Measurements from ENCODE around the gene PPP6R2. TPM values are rescaled to one million over a fixed set of nuclear protein-coding genes. Genes with fewer than 3 reads are reported as not detected.

PPP6R2 gene
- total RNA-seq, 1 experiment from 2014 or later = 61.3 TPM

- POLR2A ChIA-PET = no interaction called here
Measured at GRCh38 chr22:50347157-50347556, 4.0 kb downstream of the PPP6R2 start.

More at GRCh38 chr22:50347157-50347556, 4.0 kb downstream of the PPP6R2 start:
- no TSS peak for BruUV-seq (replicated peaks)
- Histone ChIP-seq H3K4me3 (replicated peaks in 1 of 2; ENCODE audit: low read depth in 1 of 2, low read length in 2 of 2) (no peak overlapping the region), H3K9me3 (ENCODE audit: control insufficient read depth in 1 of 2, insufficient read depth in 1 of 2, low read depth in 1 of 2, low read length in 2 of 2) (no peaks in the 10 kb centered on the region), H2AFZ (ENCODE audit: low read depth, low read length, poor library complexity, severe bottlenecking) (no peak overlapping the region), H3K27ac (ENCODE audit: low read depth, low read length) (no peak overlapping the region), H3K9ac (ENCODE audit: low read length) (no peak overlapping the region), H3K9me2 (ENCODE audit: insufficient read depth) (no peaks in the 10 kb centered on the region), H3K36me3 (ENCODE audit: control insufficient read depth in 1 of 2, insufficient read depth in 2 of 2, low read length in 2 of 2) (peaks cover 3% of the 10 kb centered on the region in 2 experiments; a peak in 1 of 4 replicates), H3K4me1 (ENCODE audit: control insufficient read depth in 1 of 2, insufficient read depth in 2 of 2, low read length in 2 of 2) (peaks cover 0 to 9% of the 10 kb centered on the region in 2 experiments; a peak in 3 of 4 replicates), H3K4me2 (ENCODE audit: low read length) (no peak overlapping the region), H3K79me2 (ENCODE audit: insufficient read depth, low read length) (peaks cover 58% of the 10 kb centered on the region), H4K20me1 (ENCODE audit: insufficient read depth) (0 out of 2 replicates have a peak, but pooled peaks cover 4% of the 10 kb centered on the region), H3K27me3 (ENCODE audit: insufficient read depth, low read length) (no peaks in the 10 kb centered on the region)
- ChIA-PET CTCF (no interaction called here), RAD21 (ENCODE audit: low non-redundant PET in 1 of 2, low total read pairs in 2 of 2, uncharacterized antibody in 2 of 2, unreplicated experiment in 2 of 2) (no interaction called here)
- no peak for ATAC-seq
- TF ChIP-seq POLR2AphosphoS5 (IDR thresholded peaks at IDR 0.05; ENCODE audit: low read depth, low read length) = no peak
- TF ChIP-seq REST (IDR thresholded peaks at IDR 0.05; ENCODE audit: low read depth) = no peak
- no peak for TF ChIP-seq EGR1 (IDR thresholded peaks at IDR 0.05; ENCODE audit: low read depth)
- TF ChIP-seq SIN3A (IDR thresholded peaks at IDR 0.05; ENCODE audit: low read depth) = no peak
- no peak for TF ChIP-seq POLR2A (IDR thresholded peaks at IDR 0.05; ENCODE audit: borderline replicate concordance, extremely low read depth, insufficient read depth, insufficient read length)
- no peak for TF ChIP-seq ZBTB33 (IDR thresholded peaks at IDR 0.05; ENCODE audit: extremely low read depth, insufficient replicate concordance, low read length)
- TF ChIP-seq CEBPB (IDR thresholded peaks at IDR 0.05; ENCODE audit: low read depth) = no peak
- no peak for TF ChIP-seq EZH2 (IDR thresholded peaks at IDR 0.05)
- TF ChIP-seq YY1 (IDR thresholded peaks at IDR 0.05; ENCODE audit: extremely low read depth, insufficient replicate concordance, low read depth, low read length) = no peak
- TF ChIP-seq CBX3 (IDR thresholded peaks at IDR 0.05; ENCODE audit: low read depth) = no peak
- TF ChIP-seq, protein P1, sequence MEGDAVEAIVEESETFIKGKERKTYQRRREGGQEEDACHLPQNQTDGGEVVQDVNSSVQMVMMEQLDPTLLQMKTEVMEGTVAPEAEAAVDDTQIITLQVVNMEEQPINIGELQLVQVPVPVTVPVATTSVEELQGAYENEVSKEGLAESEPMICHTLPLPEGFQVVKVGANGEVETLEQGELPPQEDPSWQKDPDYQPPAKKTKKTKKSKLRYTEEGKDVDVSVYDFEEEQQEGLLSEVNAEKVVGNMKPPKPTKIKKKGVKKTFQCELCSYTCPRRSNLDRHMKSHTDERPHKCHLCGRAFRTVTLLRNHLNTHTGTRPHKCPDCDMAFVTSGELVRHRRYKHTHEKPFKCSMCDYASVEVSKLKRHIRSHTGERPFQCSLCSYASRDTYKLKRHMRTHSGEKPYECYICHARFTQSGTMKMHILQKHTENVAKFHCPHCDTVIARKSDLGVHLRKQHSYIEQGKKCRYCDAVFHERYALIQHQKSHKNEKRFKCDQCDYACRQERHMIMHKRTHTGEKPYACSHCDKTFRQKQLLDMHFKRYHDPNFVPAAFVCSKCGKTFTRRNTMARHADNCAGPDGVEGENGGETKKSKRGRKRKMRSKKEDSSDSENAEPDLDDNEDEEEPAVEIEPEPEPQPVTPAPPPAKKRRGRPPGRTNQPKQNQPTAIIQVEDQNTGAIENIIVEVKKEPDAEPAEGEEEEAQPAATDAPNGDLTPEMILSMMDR (IDR thresholded peaks at IDR 0.05 in 2 of 3, conservative IDR thresholded peaks at IDR 0.05 in 1 of 3; ENCODE audit: borderline replicate concordance in 1 of 3, insufficient read depth in 1 of 3, low read depth in 2 of 3, low read length in 2 of 3) = no peak
- TF ChIP-seq EZH2phosphoT487 (IDR thresholded peaks at IDR 0.05; ENCODE audit: borderline replicate concordance) = no peak
- TF ChIP-seq, protein P2, sequence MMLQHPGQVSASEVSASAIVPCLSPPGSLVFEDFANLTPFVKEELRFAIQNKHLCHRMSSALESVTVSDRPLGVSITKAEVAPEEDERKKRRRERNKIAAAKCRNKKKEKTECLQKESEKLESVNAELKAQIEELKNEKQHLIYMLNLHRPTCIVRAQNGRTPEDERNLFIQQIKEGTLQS (IDR thresholded peaks at IDR 0.05) = no peak
- TF ChIP-seq ZNF274 (IDR thresholded peaks at IDR 0.05; ENCODE audit: low read depth, low read length) = no peak
- no peak for TF ChIP-seq RAD21 (IDR thresholded peaks at IDR 0.05; ENCODE audit: low read depth)
- TF ChIP-seq TCF7L2 (IDR thresholded peaks at IDR 0.05; ENCODE audit: borderline replicate concordance, extremely low read depth, insufficient read depth, insufficient read length) = no peak
- TF ChIP-seq FOSL1 (IDR thresholded peaks at IDR 0.05; ENCODE audit: low read depth) = no peak
- TF ChIP-seq JUND (IDR thresholded peaks at IDR 0.05) = no peak
- no peak for TF ChIP-seq SP1 (IDR thresholded peaks at IDR 0.05; ENCODE audit: low read depth)
- no peak for TF ChIP-seq ZFX (IDR thresholded peaks at IDR 0.05)
- intact Hi-C loops (cut with micrococcal nuclease) = no loop called here
- no peak for DNase-seq (ENCODE audit: low read depth, low spot score)
